T-helper 2 cell treated with Interferon-gamma antibody and Interleukin-4, amounts not matched to agents 5 μg/mL and 100 μg/mL, for 36 hours (primary cell): ENCODE data around the gene SLC5A12.

Experiments used
- DNase-seq: peaks from one replicate; pipeline ENCODE4 v3.0.0; 2021; ENCODE audit warnings: low spot score
- H3K27ac Mint-ChIP-seq: one replicate; pipeline ENCODE4 v1.8.0; 2021; ENCODE audit warnings: mild to moderate bottlenecking, mixed read lengths
- H3K27me3 Mint-ChIP-seq: one replicate; pipeline ENCODE4 v1.8.0; 2021; ENCODE audit warnings: low read depth, mixed read lengths
- H3K36me3 Mint-ChIP-seq: one replicate; pipeline ENCODE4 v1.8.0; 2021; ENCODE audit warnings: low read depth, mixed read lengths
- H3K4me1 Mint-ChIP-seq: one replicate; pipeline ENCODE4 v1.8.0; 2021; ENCODE audit warnings: low read depth, mixed read lengths
- H3K4me3 Mint-ChIP-seq: one replicate; pipeline ENCODE4 v1.8.0; 2022; ENCODE audit warnings: mild to moderate bottlenecking, moderate library complexity, mixed read lengths
- H3K9me3 Mint-ChIP-seq: one replicate; pipeline ENCODE4 v1.8.0; 2021; ENCODE audit warnings: mixed read lengths

SLC5A12 gene

GRCh38 chr11:26706181-26706580 is 15.7 kb downstream of the SLC5A12 start:
- Mint-ChIP-seq H3K36me3 (no peaks in the 10 kb centered on the region), H3K4me3 (no peak overlapping the region), H3K27me3 (no peaks in the 10 kb centered on the region), H3K4me1 (no peaks in the 10 kb centered on the region), H3K9me3 (no peaks in the 10 kb centered on the region), H3K27ac (no peak overlapping the region)
- DNase-seq, result no peak

DNA sequence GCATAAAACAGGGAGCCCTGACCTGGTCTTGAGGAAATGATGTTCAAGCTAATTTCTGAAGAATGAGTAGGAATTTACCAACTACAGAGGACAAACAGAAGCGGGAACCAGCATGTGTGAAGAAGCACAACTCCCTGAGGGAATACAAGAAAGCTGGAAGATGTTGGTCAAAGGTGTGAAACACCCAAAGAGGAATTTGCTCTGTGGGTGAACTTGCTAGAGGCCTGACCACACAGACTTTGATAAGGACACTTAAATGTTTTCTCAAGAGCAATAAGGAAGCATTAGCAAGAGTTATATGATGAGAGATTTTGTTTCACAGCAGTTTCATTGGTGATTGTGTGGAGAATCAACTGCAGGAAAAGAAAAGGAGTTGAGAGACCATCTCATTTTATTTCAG is 17.6 kb downstream of the SLC5A12 start:
- Mint-ChIP-seq H3K4me3 (no peak overlapping the region), H3K36me3 (no peaks in the 10 kb centered on the region), H3K9me3 (no peaks in the 10 kb centered on the region), H3K4me1 (no peaks in the 10 kb centered on the region), H3K27me3 (no peaks in the 10 kb centered on the region), H3K27ac (no peak overlapping the region)
- no peak for DNase-seq

- H3K27me3 Mint-ChIP-seq, result no peaks in the 10 kb centered on the region
- no peak for DNase-seq
Observed at GRCh38 chr11:26703411-26704191, 18.3 kb downstream of the SLC5A12 start.

GRCh38 chr11:26702406-26702805 is 19.5 kb downstream of the SLC5A12 start:
- no peaks in the 10 kb centered on the region for H3K4me1 Mint-ChIP-seq
- DNase-seq, result no peak
- no peaks in the 10 kb centered on the region for H3K36me3 Mint-ChIP-seq
- no peaks in the 10 kb centered on the region for H3K27me3 Mint-ChIP-seq
- H3K9me3 Mint-ChIP-seq, result no peaks in the 10 kb centered on the region
- no peak overlapping the region for H3K4me3 Mint-ChIP-seq
- no peak overlapping the region for H3K27ac Mint-ChIP-seq

More at GRCh38 chr11:26703411-26704191, 18.3 kb downstream of the SLC5A12 start:
- Mint-ChIP-seq H3K36me3 (no peaks in the 10 kb centered on the region), H3K27ac (no peak overlapping the region), H3K9me3 (no peaks in the 10 kb centered on the region), H3K4me3 (no peak overlapping the region), H3K4me1 (no peaks in the 10 kb centered on the region)

GRCh38 chr11:26700574-26701235 is 21.2 kb downstream of the SLC5A12 start:
- no peak for DNase-seq
- Mint-ChIP-seq H3K27ac (no peak overlapping the region), H3K36me3 (no peaks in the 10 kb centered on the region), H3K4me1 (no peaks in the 10 kb centered on the region), H3K4me3 (no peak overlapping the region), H3K27me3 (no peaks in the 10 kb centered on the region), H3K9me3 (no peaks in the 10 kb centered on the region)

- Mint-ChIP-seq H3K36me3 (no peaks in the 10 kb centered on the region), H3K27ac (no peak overlapping the region), H3K4me1 (no peaks in the 10 kb centered on the region), H3K4me3 (no peak overlapping the region), H3K27me3 (no peaks in the 10 kb centered on the region), H3K9me3 (no peaks in the 10 kb centered on the region)
- no peak for DNase-seq
Observed at GRCh38 chr11:26698224-26698623, 23.6 kb downstream of the SLC5A12 start.

DNA sequence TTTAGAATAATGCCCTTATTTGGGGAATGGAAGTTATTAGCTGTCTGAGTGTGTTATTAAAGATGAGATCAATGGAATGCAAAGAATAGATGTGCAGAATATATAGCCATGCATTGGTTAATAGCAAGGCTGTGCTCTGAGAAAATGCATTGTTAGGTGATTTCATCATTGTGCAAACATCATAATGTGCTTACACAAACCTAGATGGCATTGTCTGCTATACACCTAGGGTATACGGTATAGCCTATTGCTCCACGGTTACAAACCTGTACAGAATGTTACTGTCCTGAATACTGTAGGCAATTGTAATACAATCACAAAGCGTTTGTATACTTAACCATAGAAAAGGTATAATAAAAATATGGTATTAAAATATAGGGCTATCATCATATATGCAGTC is 25.5 kb downstream of the SLC5A12 start:
- H3K4me3 Mint-ChIP-seq, result no peak overlapping the region
- no peaks in the 10 kb centered on the region for H3K27me3 Mint-ChIP-seq
- H3K27ac Mint-ChIP-seq, result no peak overlapping the region
- H3K36me3 Mint-ChIP-seq, result no peaks in the 10 kb centered on the region
- H3K9me3 Mint-ChIP-seq, result no peaks in the 10 kb centered on the region
- no peaks in the 10 kb centered on the region for H3K4me1 Mint-ChIP-seq
- DNase-seq, result no peak

DNA sequence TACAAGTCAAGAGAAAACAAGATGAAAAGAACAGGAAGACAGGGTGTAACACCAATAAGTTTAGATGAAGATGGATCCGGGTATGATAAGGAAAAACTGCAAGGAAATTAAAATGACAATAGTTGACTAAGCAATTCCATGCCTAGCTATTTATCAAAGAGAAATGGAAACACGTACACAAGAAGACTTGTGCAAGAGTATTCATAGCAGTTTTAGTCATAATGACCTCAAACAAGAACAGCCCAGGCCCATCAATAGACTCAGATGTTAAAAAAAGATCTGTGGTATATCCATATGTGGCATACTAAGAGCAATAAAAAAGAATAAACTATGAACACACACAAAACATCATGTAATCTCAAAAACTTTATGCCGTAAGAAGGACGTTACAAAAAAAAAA is 33.2 kb downstream of the SLC5A12 start:
- peaks cover 9% of the 10 kb centered on the region for H3K9me3 Mint-ChIP-seq
- H3K4me3 Mint-ChIP-seq, result no peak overlapping the region
- H3K4me1 Mint-ChIP-seq, result no peaks in the 10 kb centered on the region
- no peaks in the 10 kb centered on the region for H3K36me3 Mint-ChIP-seq
- H3K27ac Mint-ChIP-seq, result no peak overlapping the region
- no peak for DNase-seq
- no peaks in the 10 kb centered on the region for H3K27me3 Mint-ChIP-seq

- Mint-ChIP-seq H3K9me3 (peaks cover 9% of the 10 kb centered on the region), H3K36me3 (no peaks in the 10 kb centered on the region), H3K27me3 (no peaks in the 10 kb centered on the region), H3K27ac (no peak overlapping the region), H3K4me3 (no peak overlapping the region), H3K4me1 (no peaks in the 10 kb centered on the region)
- DNase-seq, result no peak
Observed at GRCh38 chr11:26687351-26687750, 34.5 kb downstream of the SLC5A12 start.

DNA sequence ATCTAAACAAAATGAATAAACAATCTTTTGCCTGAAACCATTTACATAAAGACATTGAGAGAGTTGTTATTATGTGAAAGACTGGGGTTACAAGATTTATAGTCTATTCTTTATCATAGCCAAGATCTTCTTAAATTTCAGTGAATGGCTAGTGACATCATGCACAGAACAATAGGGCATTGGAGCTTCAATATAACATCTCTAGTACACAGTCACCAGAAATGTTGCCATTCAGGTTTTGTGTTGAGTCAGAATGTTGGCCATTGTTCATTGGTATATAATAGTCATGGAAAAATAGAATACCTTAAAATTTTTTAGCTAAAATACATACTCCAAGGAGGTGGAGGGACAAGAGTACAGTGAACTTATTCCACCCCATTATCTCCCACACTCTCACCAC is 44.3 kb downstream of the SLC5A12 start:
- H3K27me3 Mint-ChIP-seq, result no peaks in the 10 kb centered on the region
- H3K27ac Mint-ChIP-seq, result no peak overlapping the region
- H3K9me3 Mint-ChIP-seq, result no peaks in the 10 kb centered on the region
- no peaks in the 10 kb centered on the region for H3K4me1 Mint-ChIP-seq
- no peak overlapping the region for H3K4me3 Mint-ChIP-seq
- H3K36me3 Mint-ChIP-seq, result no peaks in the 10 kb centered on the region
- DNase-seq, result no peak

GRCh38 chr11:26676641-26677040 is 45.2 kb downstream of the SLC5A12 start:
- Mint-ChIP-seq H3K9me3 (no peaks in the 10 kb centered on the region), H3K27me3 (no peaks in the 10 kb centered on the region), H3K4me3 (no peak overlapping the region), H3K36me3 (no peaks in the 10 kb centered on the region), H3K4me1 (no peaks in the 10 kb centered on the region), H3K27ac (no peak overlapping the region)
- no peak for DNase-seq

DNA sequence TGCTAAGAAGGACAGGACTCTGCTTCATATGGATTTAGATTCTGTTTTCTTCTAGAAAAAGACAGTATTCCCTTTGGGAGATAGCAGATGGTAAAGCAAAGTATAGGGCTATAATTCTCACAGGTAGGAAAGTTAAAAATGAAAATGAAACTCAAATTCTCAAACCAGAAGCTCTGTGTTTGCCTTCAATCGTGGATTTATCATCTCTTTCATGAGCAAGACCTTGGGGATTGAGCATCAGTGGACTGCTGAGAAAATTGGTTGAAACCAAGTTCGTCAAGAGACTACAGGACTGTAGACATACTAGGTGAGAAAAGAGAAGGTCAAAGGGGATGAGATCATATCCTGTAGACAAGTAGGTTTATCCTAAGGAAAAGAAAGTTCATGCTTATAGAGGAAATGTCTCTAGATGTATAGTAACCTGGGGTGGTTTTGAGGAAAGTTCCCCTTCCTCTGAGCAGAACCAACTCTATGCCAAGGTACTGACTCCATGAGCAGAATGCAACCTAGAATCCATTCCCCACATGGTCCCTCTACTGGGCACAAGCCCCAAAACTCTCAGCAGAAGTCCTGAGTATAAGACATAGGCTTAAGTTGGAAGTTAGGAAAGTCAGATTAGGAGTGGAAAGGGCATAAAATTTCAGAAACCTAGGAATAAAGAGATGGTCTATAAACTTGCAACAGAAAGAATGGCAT is 46.5 kb downstream of the SLC5A12 start:
- H3K27ac Mint-ChIP-seq, result no peak overlapping the region
- H3K4me3 Mint-ChIP-seq, result no peak overlapping the region
- H3K9me3 Mint-ChIP-seq, result no peaks in the 10 kb centered on the region

GRCh38 chr11:26665946-26666345 is 55.9 kb downstream of the SLC5A12 start:
- Mint-ChIP-seq H3K27me3 (no peaks in the 10 kb centered on the region), H3K9me3 (no peaks in the 10 kb centered on the region), H3K4me1 (no peaks in the 10 kb centered on the region), H3K27ac (no peak overlapping the region), H3K36me3 (no peaks in the 10 kb centered on the region), H3K4me3 (no peak overlapping the region)
- no peak for DNase-seq

More for the DNA sequence above, 46.5 kb downstream of the SLC5A12 start:
- no peaks in the 10 kb centered on the region for H3K27me3 Mint-ChIP-seq
- DNase-seq, result no peak
- H3K36me3 Mint-ChIP-seq, result no peaks in the 10 kb centered on the region
- H3K4me1 Mint-ChIP-seq, result no peaks in the 10 kb centered on the region

DNA sequence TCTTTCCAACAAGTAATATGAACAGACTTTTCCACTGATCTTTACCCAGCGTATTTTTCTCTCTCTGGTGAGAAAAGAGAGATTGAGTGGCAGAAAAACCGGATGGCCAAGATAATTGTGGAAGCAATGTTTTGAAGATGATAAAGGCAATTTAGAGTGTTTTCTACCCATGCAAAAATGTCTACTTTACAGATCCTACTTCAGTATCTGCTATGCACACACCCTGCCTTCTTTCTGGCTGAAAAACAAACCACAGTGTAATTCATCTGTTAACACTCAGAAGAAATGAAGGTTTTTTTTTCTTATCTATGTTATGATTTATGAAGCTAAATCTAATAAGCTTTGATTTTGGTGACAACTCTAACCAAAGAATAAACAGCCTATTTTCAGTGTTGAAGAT is 56.8 kb downstream of the SLC5A12 start:
- Mint-ChIP-seq H3K27ac (no peak overlapping the region), H3K27me3 (no peaks in the 10 kb centered on the region), H3K36me3 (no peaks in the 10 kb centered on the region), H3K9me3 (no peaks in the 10 kb centered on the region), H3K4me1 (no peaks in the 10 kb centered on the region), H3K4me3 (no peak overlapping the region)
- no peak for DNase-seq
